SH-SY5Y (cell line): ENCODE data around the gene GLOD5.

Experiments used
- GATA2 ChIP-seq: IDR thresholded peaks from 2 replicates; pipeline ENCODE4 v1.6.1; 2011; ENCODE audit warnings: mild to moderate bottlenecking, low read depth, low read length
- GATA3 ChIP-seq: IDR thresholded peaks from 2 replicates; pipeline ENCODE4 v1.6.1; 2011; ENCODE audit warnings: low read depth, mild to moderate bottlenecking, low read length, moderate library complexity

- TF ChIP-seq GATA2 (no peak), GATA3 (no peak)
Observed at GRCh38 chrX:48786825-48787504, 25.4 kb downstream of the GLOD5 start.
